Mesothelial cell of epicardium (in vitro differentiated cells): ENCODE results near the gene KCNH2. TPM values are rescaled to one million over a fixed set of nuclear protein-coding genes. Genes with fewer than 3 reads are reported as not detected.

ENCODE experiments used
- DNase-seq, 2 experiments: peaks; one replicate each; pipeline ENCODE4 v3.0.0; 2021; ENCODE audit warnings: low spot score in 2 of 2; ENCODE audit not compliant: unreplicated experiment in 2 of 2
- H3K27ac Mint-ChIP-seq: 2 replicates; pipeline ENCODE4 v1.8.0; 2021; ENCODE audit warnings: mixed read lengths
- H3K27me3 Mint-ChIP-seq: 2 replicates; pipeline ENCODE4 v1.8.0; 2021; ENCODE audit warnings: low read depth, mixed read lengths
- H3K36me3 Mint-ChIP-seq: 2 replicates; pipeline ENCODE4 v1.8.0; 2021; ENCODE audit warnings: mixed read lengths
- H3K4me1 Mint-ChIP-seq: 2 replicates; pipeline ENCODE4 v1.8.0; 2021; ENCODE audit warnings: mixed read lengths
- H3K4me3 Mint-ChIP-seq: 2 replicates; pipeline ENCODE4 v1.8.0; 2021; ENCODE audit warnings: mild to moderate bottlenecking, moderate library complexity, mixed read lengths
- H3K9me3 Mint-ChIP-seq: 2 replicates; pipeline ENCODE4 v1.8.0; 2021; ENCODE audit warnings: mixed read lengths
- total RNA-seq: library from RNA; stranded (reverse); gene quantifications from 3 replicates; pipeline ENCODE4 v1.2.1, GENCODE V29; 2021
- TF ChIP-seq, protein P1 (sequence below): fragments of 200-600 bp; sonication (generic); IDR thresholded peaks from one replicate; pipeline ENCODE4 v1.5.0; 2021; ENCODE audit warnings: antibody characterized with exemption; ENCODE audit not compliant: unreplicated experiment

The KCNH2 gene
- total RNA-seq, 1 donor from 2014 or later, result 11.2 TPM

DNA sequence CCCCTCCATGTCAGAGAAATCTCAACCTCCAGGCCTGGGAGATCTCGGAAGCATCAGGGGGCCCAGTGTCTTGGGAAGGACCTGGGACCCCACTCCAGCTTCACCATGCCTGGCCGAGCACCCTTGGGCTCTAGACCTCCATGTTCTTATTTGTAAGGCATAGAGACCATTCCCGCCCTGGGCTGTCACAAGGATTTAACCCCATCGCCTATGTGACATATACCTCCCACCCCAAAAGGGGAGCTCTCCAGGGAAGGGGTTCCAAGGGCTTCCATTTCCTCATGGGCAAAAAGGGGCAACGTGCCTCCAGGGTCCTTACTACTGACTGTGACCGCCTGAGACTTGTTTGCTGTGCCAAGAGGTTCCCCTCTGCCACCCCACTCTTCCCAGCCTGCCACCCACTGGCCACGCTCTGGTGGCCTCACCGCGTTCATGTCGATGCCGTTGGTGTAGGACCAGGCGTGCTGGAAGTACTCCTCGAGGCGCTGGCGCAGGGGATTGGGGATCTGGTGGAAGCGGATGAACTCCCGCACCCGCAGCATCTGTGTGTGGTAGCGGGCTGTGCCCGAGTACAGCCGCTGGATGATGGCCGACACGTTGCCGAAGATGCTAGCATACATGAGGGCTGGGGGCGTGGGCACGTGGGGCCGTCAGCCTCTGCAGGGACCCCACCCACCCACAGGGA lies 27.5 kb downstream of the KCNH2 start:
- Mint-ChIP-seq H3K4me3 (no peak overlapping the region), H3K36me3 (no peaks in the 10 kb centered on the region), H3K27ac (no peak overlapping the region), H3K27me3 (no peaks in the 10 kb centered on the region), H3K9me3 (no peaks in the 10 kb centered on the region), H3K4me1 (peaks cover 46% of the 10 kb centered on the region)
- no peak for DNase-seq
- TF ChIP-seq, protein P1, sequence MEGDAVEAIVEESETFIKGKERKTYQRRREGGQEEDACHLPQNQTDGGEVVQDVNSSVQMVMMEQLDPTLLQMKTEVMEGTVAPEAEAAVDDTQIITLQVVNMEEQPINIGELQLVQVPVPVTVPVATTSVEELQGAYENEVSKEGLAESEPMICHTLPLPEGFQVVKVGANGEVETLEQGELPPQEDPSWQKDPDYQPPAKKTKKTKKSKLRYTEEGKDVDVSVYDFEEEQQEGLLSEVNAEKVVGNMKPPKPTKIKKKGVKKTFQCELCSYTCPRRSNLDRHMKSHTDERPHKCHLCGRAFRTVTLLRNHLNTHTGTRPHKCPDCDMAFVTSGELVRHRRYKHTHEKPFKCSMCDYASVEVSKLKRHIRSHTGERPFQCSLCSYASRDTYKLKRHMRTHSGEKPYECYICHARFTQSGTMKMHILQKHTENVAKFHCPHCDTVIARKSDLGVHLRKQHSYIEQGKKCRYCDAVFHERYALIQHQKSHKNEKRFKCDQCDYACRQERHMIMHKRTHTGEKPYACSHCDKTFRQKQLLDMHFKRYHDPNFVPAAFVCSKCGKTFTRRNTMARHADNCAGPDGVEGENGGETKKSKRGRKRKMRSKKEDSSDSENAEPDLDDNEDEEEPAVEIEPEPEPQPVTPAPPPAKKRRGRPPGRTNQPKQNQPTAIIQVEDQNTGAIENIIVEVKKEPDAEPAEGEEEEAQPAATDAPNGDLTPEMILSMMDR, result no peak

DNA sequence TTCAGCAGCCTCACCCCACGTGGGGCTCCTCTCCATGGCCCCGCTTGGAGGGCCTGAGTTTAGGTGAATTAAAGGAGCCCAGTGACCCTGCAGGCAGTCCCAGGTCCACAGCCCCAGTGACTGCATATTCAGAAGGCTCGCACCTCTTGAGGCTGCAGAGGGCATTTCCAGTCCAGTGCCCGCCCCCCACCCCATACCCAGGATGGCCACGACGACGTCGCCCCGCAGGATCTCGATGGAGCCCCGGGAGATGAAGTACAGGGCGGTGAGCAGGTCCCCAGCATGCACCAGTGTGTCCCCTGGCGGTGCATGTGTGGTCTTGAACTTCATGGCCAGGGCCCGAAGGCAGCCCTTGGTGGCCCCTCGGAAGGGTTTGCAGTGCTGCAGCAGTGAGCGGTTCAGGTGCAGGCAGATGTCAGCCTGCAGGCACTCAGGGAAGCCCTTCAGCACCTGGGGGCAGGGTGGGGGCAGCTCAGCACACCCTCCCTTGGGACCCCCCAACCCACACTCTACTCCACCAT lies 28.1 kb downstream of the KCNH2 start:
- Mint-ChIP-seq H3K9me3 (no peaks in the 10 kb centered on the region), H3K27ac (no peak overlapping the region), H3K4me3 (no peak overlapping the region), H3K36me3 (no peaks in the 10 kb centered on the region), H3K27me3 (no peaks in the 10 kb centered on the region), H3K4me1 (peaks cover 51% of the 10 kb centered on the region)
- peak in 1 of 2 experiments; percentile 10 for DNase-seq
- TF ChIP-seq, protein P1, result no peak

DNA sequence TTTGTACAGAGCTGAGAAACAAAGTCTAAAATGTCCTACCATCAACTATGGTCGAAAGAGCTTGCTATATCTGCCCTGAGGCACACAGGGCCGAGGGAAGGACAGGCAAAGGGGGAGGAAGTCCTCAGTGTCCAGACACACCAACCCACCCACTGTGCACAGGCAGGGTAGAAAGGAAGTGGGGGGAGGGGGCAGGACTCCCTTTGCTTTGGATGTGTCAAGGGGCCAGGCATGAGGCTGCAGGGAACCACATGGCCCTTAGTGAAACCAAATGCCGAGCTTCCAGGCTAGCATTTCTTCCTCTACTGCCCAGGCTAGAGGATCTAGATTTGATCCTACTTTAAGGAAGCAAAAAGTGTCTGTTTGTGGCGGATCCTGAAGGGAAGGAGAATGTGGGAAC lies 28.6 kb downstream of the KCNH2 start:
- peaks cover 51% of the 10 kb centered on the region for H3K4me1 Mint-ChIP-seq
- DNase-seq, result no peak
- H3K36me3 Mint-ChIP-seq, result no peaks in the 10 kb centered on the region
- no peak overlapping the region for H3K4me3 Mint-ChIP-seq
- no peaks in the 10 kb centered on the region for H3K27me3 Mint-ChIP-seq
- H3K9me3 Mint-ChIP-seq, result no peaks in the 10 kb centered on the region
- TF ChIP-seq, protein P1, result no peak
- peak overlapping the region; percentile 4 for H3K27ac Mint-ChIP-seq

DNA sequence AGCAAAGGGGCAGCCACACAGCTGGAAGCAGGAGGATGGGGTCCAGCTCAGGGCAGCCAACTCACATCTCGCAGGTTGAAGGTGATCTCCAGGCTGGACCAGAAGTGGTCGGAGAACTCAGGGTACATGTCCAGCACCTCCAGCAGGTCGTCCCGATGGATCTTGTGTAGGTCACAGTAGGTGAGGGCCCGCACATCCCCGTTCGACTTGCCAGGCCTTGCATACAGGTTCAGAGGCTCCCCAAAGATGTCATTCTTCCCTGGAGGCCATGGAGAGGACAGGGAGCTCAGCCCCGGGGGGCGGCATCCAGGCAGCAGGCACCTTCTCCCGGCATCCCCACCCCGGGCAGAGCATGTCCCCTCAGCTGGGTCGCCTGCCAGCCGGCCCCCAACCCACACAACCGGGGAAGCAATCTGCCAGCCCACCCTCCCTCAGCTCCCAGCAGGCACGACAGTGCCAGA lies 29.3 kb downstream of the KCNH2 start:
- H3K4me1 Mint-ChIP-seq, result peaks cover 51% of the 10 kb centered on the region
- no peaks in the 10 kb centered on the region for H3K9me3 Mint-ChIP-seq
- DNase-seq, result no peak
- H3K36me3 Mint-ChIP-seq, result no peaks in the 10 kb centered on the region
- H3K27me3 Mint-ChIP-seq, result no peaks in the 10 kb centered on the region
- no peak overlapping the region for H3K4me3 Mint-ChIP-seq
- H3K27ac Mint-ChIP-seq, result no peak overlapping the region
- TF ChIP-seq, protein P1, result no peak

DNA sequence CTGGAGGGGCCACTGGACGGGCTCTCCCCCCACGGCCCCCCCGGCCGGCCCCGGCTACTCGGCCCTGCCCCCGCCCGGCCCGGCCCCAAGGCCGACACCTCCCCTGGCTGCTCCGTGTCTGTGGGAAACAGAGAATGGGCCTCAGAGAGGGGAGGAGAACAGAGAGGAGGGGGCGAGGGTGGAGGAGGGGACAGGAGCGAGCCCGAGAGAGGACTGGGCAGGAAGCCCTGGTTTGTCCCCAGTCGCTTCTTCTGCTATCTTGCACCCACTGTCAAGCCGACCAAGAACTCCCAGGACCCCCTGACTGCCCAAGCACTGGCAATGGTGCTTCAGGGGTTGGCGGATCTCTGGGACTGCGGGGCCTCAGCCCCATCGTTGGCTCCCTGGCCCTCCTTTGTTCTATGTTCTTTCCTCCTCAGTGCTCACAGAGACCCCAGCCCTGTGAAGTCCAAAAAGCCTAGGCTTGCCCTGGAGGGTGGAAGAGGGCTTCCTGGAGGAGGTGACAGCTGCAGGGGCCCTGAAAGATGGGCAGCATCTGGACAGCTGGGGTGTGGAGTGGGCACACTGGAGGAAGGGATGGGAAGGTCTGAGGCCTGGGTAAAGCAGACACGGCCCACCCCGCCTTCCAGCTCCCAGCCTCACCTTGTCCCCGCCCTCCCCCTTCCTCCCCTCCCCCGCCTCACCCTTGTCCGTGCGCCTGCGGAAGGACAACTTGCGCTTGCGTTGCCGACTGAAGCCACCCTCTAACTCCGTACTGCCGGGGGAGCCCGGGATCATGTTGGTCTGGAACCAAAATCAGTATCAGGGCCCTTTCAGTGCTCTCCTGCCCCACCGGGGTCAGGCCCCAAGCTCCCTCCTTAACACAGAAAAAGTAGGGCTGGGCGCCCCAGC lies 30.1 kb downstream of the KCNH2 start:
- no peak overlapping the region for H3K27ac Mint-ChIP-seq
- H3K36me3 Mint-ChIP-seq, result no peaks in the 10 kb centered on the region
- TF ChIP-seq, protein P1, result no peak
- no peaks in the 10 kb centered on the region for H3K9me3 Mint-ChIP-seq
- H3K27me3 Mint-ChIP-seq, result no peaks in the 10 kb centered on the region
- peaks cover 48% of the 10 kb centered on the region for H3K4me1 Mint-ChIP-seq
- peak in 1 of 2 experiments; percentile 36 for DNase-seq
- H3K4me3 Mint-ChIP-seq, result no peak overlapping the region
